Measurements from ENCODE around the gene SIGLEC11. TPM values are rescaled to one million over a fixed set of nuclear protein-coding genes. Genes with fewer than 3 reads are reported as not detected.
"Not testable (repeated sequence)": the region's sequence is repeated elsewhere in the genome, so short reads cannot be mapped to it uniquely, and the experiment has no call there.

The SIGLEC11 gene
- total RNA-seq, 1 donor from 2014 or later, result 0.55 TPM

- intact Hi-C loops (cut with micrococcal nuclease), result no loop called here
- Histone ChIP-seq H3K27ac (replicated peaks) (no peak overlapping the region), H3K27me3 (ENCODE audit: low read depth) (peaks cover 50% of the 10 kb centered on the region), H3K4me3 (no peak overlapping the region), H3K4me1 (peaks cover 13% of the 10 kb centered on the region), H3K36me3 (no peaks in the 10 kb centered on the region), H3K9me3 (replicated peaks) (no peaks in the 10 kb centered on the region)
- DNase-seq, result no peak
- no peak for TF ChIP-seq CTCF (IDR thresholded peaks at IDR 0.05; ENCODE audit: borderline replicate concordance)
These were observed 11.0 kb downstream of the SIGLEC11 start for GRCh38 chr19:49949742-49950589.

- H3K4me3 ChIP-seq, result no peak overlapping the region
- no peaks in the 10 kb centered on the region for H3K9me3 ChIP-seq (replicated peaks)
- DNase-seq, result no peak
These were observed 14.6 kb downstream of the SIGLEC11 start for GRCh38 chr19:49946415-49946814.

GRCh38 chr19:49944567-49944966 lies 16.4 kb downstream of the SIGLEC11 start:
- H3K9me3 ChIP-seq (replicated peaks); H3K4me1 ChIP-seq; H3K27ac ChIP-seq (replicated peaks); intact Hi-C loops (cut with micrococcal nuclease); H3K36me3 ChIP-seq; H3K4me3 ChIP-seq; DNase-seq: not testable (repeated sequence)
- H3K27me3 ChIP-seq (ENCODE audit: low read depth), result peaks cover 42% of the 10 kb centered on the region

More at GRCh38 chr19:49946415-49946814, 14.6 kb downstream of the SIGLEC11 start:
- no peak for TF ChIP-seq CTCF (IDR thresholded peaks at IDR 0.05; ENCODE audit: borderline replicate concordance)
- Histone ChIP-seq H3K27ac (replicated peaks) (no peak overlapping the region), H3K27me3 (ENCODE audit: low read depth) (peaks cover 50% of the 10 kb centered on the region), H3K36me3 (no peaks in the 10 kb centered on the region), H3K4me1 (no peaks in the 10 kb centered on the region)
- intact Hi-C loops (cut with micrococcal nuclease), result no loop called here

GRCh38 chr19:49940482-49940791 lies 20.5 kb downstream of the SIGLEC11 start:
- Histone ChIP-seq H3K27ac (replicated peaks) (no peak overlapping the region), H3K36me3 (no peaks in the 10 kb centered on the region), H3K4me1 (peaks cover 4% of the 10 kb centered on the region), H3K27me3 (ENCODE audit: low read depth) (peaks cover 16% of the 10 kb centered on the region), H3K4me3 (no peak overlapping the region), H3K9me3 (replicated peaks) (no peaks in the 10 kb centered on the region)
- no peak for DNase-seq
- intact Hi-C loops (cut with micrococcal nuclease), result no loop called here
- TF ChIP-seq CTCF (IDR thresholded peaks at IDR 0.05; ENCODE audit: borderline replicate concordance), result no peak

- H3K27ac ChIP-seq (replicated peaks), result no peak overlapping the region
- TF ChIP-seq CTCF (IDR thresholded peaks at IDR 0.05; ENCODE audit: borderline replicate concordance), result no peak
- intact Hi-C loops (cut with micrococcal nuclease), result loop anchor here (5.0 kb wide), 1 partner anchor 42 kb away; no protein-coding TSS in a partner anchor
- H3K36me3 ChIP-seq, result no peaks in the 10 kb centered on the region
- no peak overlapping the region for H3K4me3 ChIP-seq
- no peaks in the 10 kb centered on the region for H3K9me3 ChIP-seq (replicated peaks)
- peaks cover 16% of the 10 kb centered on the region for H3K27me3 ChIP-seq (ENCODE audit: low read depth)
- H3K4me1 ChIP-seq, result peaks cover 4% of the 10 kb centered on the region
- no peak for DNase-seq
These were observed 21.1 kb downstream of the SIGLEC11 start for GRCh38 chr19:49939721-49940481.

GRCh38 chr19:49938662-49939061 lies 22.3 kb downstream of the SIGLEC11 start:
- no peak for DNase-seq
- H3K4me3 ChIP-seq, result no peak overlapping the region
- no peaks in the 10 kb centered on the region for H3K36me3 ChIP-seq
- peaks cover 12% of the 10 kb centered on the region for H3K27me3 ChIP-seq (ENCODE audit: low read depth)
- H3K4me1 ChIP-seq, result peaks cover 4% of the 10 kb centered on the region
- no peak overlapping the region for H3K27ac ChIP-seq (replicated peaks)
- intact Hi-C loops (cut with micrococcal nuclease), result loop anchor here (5.0 kb wide), 1 partner anchor 44 kb away; no protein-coding TSS in a partner anchor
- H3K9me3 ChIP-seq (replicated peaks), result no peaks in the 10 kb centered on the region
- no peak for TF ChIP-seq CTCF (IDR thresholded peaks at IDR 0.05; ENCODE audit: borderline replicate concordance)

Data from left ventricle myocardium inferior (tissue), 1 donor.